MG63 (cell line): ENCODE data around the gene PURB. TPM values are rescaled to one million over a fixed set of nuclear protein-coding genes. Genes with fewer than 3 reads are reported as not detected.
"Not testable (repeated sequence)": the region's sequence is repeated elsewhere in the genome, so short reads cannot be mapped to it uniquely, and the experiment has no call there.

ENCODE experiments used
- DNase-seq: peaks from one replicate; pipeline ENCODE4 v3.0.0-alpha.2; 2020
- H3K27me3 ChIP-seq: fragments of 250-450 bp; sonication (Bioruptor Pico); 2 replicates; pipeline ENCODE4 v1.5.1; 2020; ENCODE audit warnings: mild to moderate bottlenecking, moderate library complexity
- H3K36me3 ChIP-seq: fragments of 250-450 bp; sonication (Bioruptor Pico); 2 replicates; pipeline ENCODE4 v1.5.1; 2020; ENCODE audit warnings: mild to moderate bottlenecking, moderate library complexity
- H3K4me3 ChIP-seq: fragments of 250-450 bp; sonication (Bioruptor Pico); 2 replicates; pipeline ENCODE4 v1.5.1; 2020; ENCODE audit warnings: mild to moderate bottlenecking, moderate library complexity
- H3K9me3 ChIP-seq: fragments of 250-450 bp; sonication (Bioruptor Pico); 2 replicates; pipeline ENCODE4 v1.5.1; 2020; ENCODE audit warnings: mild to moderate bottlenecking, moderate library complexity
- total RNA-seq: library from RNA; depleted of rRNA; stranded (reverse); fragments of >200 nt; shearing (Covaris generic); gene quantifications from 2 replicates; pipeline ENCODE4 v1.2.3, GENCODE V29; 2014; ENCODE audit warnings: low replicate concordance; rRNA removed

Gene PURB
- total RNA-seq: 12.0 and 18.0 TPM in 2 replicates

- peaks cover 38% of the 10 kb centered on the region for H3K36me3 ChIP-seq
- H3K27me3 ChIP-seq: no peaks in the 10 kb centered on the region
- peak within 1 kb of the TSS; percentile 90 for H3K4me3 ChIP-seq
- DNase-seq: peak; percentile 98
- no peaks in the 10 kb centered on the region for H3K9me3 ChIP-seq
Observed at GRCh38 chr7:44885394-44886317, at the start of gene PURB. TSS of gene PURB (minus strand) at chr7:44885530. CDS start at chr7:44885348, 182 bp downstream.

- no peak for DNase-seq
- no peak overlapping the region for H3K4me3 ChIP-seq
- no peaks in the 10 kb centered on the region for H3K36me3 ChIP-seq
- H3K9me3 ChIP-seq: no peaks in the 10 kb centered on the region
- H3K27me3 ChIP-seq: no peaks in the 10 kb centered on the region
Observed at GRCh38 chr7:44935016-44935415, 49.7 kb upstream of the PURB start.

GRCh38 chr7:44934510-44934909, 49.2 kb upstream of the PURB start:
- H3K4me3 ChIP-seq, H3K36me3 ChIP-seq, DNase-seq, H3K9me3 ChIP-seq, H3K27me3 ChIP-seq: not testable (repeated sequence)

GRCh38 chr7:44930921-44931320, 45.6 kb upstream of the PURB start:
- Histone ChIP-seq H3K4me3 (no peak overlapping the region), H3K36me3 (no peaks in the 10 kb centered on the region), H3K9me3 (no peaks in the 10 kb centered on the region), H3K27me3 (no peaks in the 10 kb centered on the region)
- DNase-seq: no peak

- Histone ChIP-seq H3K4me3 (no peak overlapping the region), H3K36me3 (no peaks in the 10 kb centered on the region), H3K9me3 (no peaks in the 10 kb centered on the region; the same call in 1 of the 2 replicates), H3K27me3 (no peaks in the 10 kb centered on the region)
- DNase-seq: no peak
Observed at GRCh38 chr7:44922351-44922694, 37.0 kb upstream of the PURB start.

- Histone ChIP-seq H3K9me3 (no peaks in the 10 kb centered on the region; the same call in 1 of the 2 replicates), H3K27me3 (no peaks in the 10 kb centered on the region), H3K36me3 (no peaks in the 10 kb centered on the region), H3K4me3 (no peak overlapping the region)
- DNase-seq: peak; percentile 70
Observed at GRCh38 chr7:44921607-44922350, 36.4 kb upstream of the PURB start.

- Histone ChIP-seq H3K36me3 (no peaks in the 10 kb centered on the region), H3K27me3 (no peaks in the 10 kb centered on the region), H3K9me3 (no peaks in the 10 kb centered on the region; the same call in 1 of the 2 replicates), H3K4me3 (no peak overlapping the region)
- DNase-seq: no peak
Observed at GRCh38 chr7:44920119-44920518, 34.8 kb upstream of the PURB start.

GRCh38 chr7:44918029-44918428, 32.7 kb upstream of the PURB start:
- Histone ChIP-seq H3K27me3 (no peaks in the 10 kb centered on the region), H3K4me3 (no peak overlapping the region), H3K9me3 (no peaks in the 10 kb centered on the region), H3K36me3 (no peaks in the 10 kb centered on the region)
- DNase-seq: no peak

- H3K4me3 ChIP-seq: no peak overlapping the region
- no peak for DNase-seq
- H3K36me3 ChIP-seq: no peaks in the 10 kb centered on the region
- no peaks in the 10 kb centered on the region for H3K27me3 ChIP-seq
- H3K9me3 ChIP-seq: no peaks in the 10 kb centered on the region
Observed at GRCh38 chr7:44917465-44917864, 32.1 kb upstream of the PURB start.

GRCh38 chr7:44914992-44915607, 29.8 kb upstream of the PURB start:
- H3K9me3 ChIP-seq: no peaks in the 10 kb centered on the region
- no peaks in the 10 kb centered on the region for H3K27me3 ChIP-seq
- no peaks in the 10 kb centered on the region for H3K36me3 ChIP-seq
- no peak for DNase-seq
- no peak overlapping the region for H3K4me3 ChIP-seq

GRCh38 chr7:44912775-44913347, 27.5 kb upstream of the PURB start:
- Histone ChIP-seq H3K36me3 (no peaks in the 10 kb centered on the region), H3K9me3 (no peaks in the 10 kb centered on the region), H3K4me3 (no peak overlapping the region), H3K27me3 (no peaks in the 10 kb centered on the region)
- DNase-seq: no peak

GRCh38 chr7:44911911-44912310, 26.6 kb upstream of the PURB start:
- Histone ChIP-seq H3K9me3 (no peaks in the 10 kb centered on the region), H3K36me3 (no peaks in the 10 kb centered on the region), H3K4me3 (no peak overlapping the region), H3K27me3 (no peaks in the 10 kb centered on the region)
- no peak for DNase-seq

GRCh38 chr7:44909596-44910389, 24.5 kb upstream of the PURB start:
- Histone ChIP-seq H3K9me3 (no peaks in the 10 kb centered on the region), H3K27me3 (no peaks in the 10 kb centered on the region), H3K4me3 (no peak overlapping the region), H3K36me3 (no peaks in the 10 kb centered on the region)
- no peak for DNase-seq

GRCh38 chr7:44906965-44907364, 21.6 kb upstream of the PURB start:
- Histone ChIP-seq H3K27me3 (no peaks in the 10 kb centered on the region), H3K4me3 (no peak overlapping the region), H3K36me3 (no peaks in the 10 kb centered on the region), H3K9me3 (no peaks in the 10 kb centered on the region)
- no peak for DNase-seq

GRCh38 chr7:44905002-44905635, 19.8 kb upstream of the PURB start:
- Histone ChIP-seq H3K36me3 (no peaks in the 10 kb centered on the region), H3K9me3 (no peaks in the 10 kb centered on the region), H3K4me3 (no peak overlapping the region), H3K27me3 (no peaks in the 10 kb centered on the region)
- DNase-seq: no peak

GRCh38 chr7:44899443-44899842, 14.1 kb upstream of the PURB start:
- H3K4me3 ChIP-seq: no peak overlapping the region
- DNase-seq: no peak
- H3K27me3 ChIP-seq: no peaks in the 10 kb centered on the region

More at GRCh38 chr7:44899443-44899842, 14.1 kb upstream of the PURB start:
- H3K9me3 ChIP-seq: no peaks in the 10 kb centered on the region
- no peaks in the 10 kb centered on the region for H3K36me3 ChIP-seq
